ENCODE measurements around the gene ATAD2B. TPM values are rescaled to one million over a fixed set of nuclear protein-coding genes. Genes with fewer than 3 reads are reported as not detected.

Gene ATAD2B
- total and polyA plus RNA-seq, 4 donors, result 4.1 to 77.3 (median 17.0) TPM

DNA sequence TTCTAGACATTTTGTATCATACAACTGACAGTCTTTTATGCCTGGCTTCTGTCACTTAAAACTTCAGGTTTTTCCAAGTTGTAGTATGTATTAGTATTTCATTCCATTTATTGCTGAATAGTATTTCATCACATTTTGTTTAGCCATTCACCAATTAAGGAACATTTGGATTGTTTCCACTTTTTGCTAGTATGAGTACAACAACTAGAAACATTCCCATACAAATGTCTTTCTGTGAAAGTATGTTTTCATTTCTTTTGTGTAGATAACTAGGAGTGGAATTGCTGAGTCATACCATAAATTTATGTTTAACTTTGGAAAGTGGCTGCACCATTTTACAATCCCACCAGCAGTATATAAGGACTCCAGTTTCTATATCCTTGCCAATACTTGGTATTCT is 135.9 kb downstream of the ATAD2B start:
- Histone ChIP-seq H3K4me1 (ENCODE audit: control insufficient read depth in 5 of 5, insufficient read depth in 5 of 5, low read length in 5 of 5) (no peaks in the 10 kb centered on the region), H3K36me3 (ENCODE audit: control insufficient read depth in 4 of 4, insufficient read depth in 4 of 4, low read length in 4 of 4) (peaks cover 0 to 4% (median 4%) of the 10 kb centered on the region in 4 donors), H3K9ac (ENCODE audit: insufficient read depth in 1 of 2, low read length in 2 of 2) (no peak overlapping the region), H3K4me3 (no peak overlapping the region), H3K27me3 (ENCODE audit: control insufficient read depth in 3 of 3, insufficient read depth in 3 of 3, low read length in 2 of 3) (no peaks in the 10 kb centered on the region), H3K27ac (ENCODE audit: low read depth in 1 of 2, low read length in 1 of 2) (no peak overlapping the region), H3K9me3 (ENCODE audit: control insufficient read depth in 4 of 4, insufficient read depth in 3 of 4, low read length in 3 of 4) (no peaks in the 10 kb centered on the region)
- TF ChIP-seq, protein P1, sequence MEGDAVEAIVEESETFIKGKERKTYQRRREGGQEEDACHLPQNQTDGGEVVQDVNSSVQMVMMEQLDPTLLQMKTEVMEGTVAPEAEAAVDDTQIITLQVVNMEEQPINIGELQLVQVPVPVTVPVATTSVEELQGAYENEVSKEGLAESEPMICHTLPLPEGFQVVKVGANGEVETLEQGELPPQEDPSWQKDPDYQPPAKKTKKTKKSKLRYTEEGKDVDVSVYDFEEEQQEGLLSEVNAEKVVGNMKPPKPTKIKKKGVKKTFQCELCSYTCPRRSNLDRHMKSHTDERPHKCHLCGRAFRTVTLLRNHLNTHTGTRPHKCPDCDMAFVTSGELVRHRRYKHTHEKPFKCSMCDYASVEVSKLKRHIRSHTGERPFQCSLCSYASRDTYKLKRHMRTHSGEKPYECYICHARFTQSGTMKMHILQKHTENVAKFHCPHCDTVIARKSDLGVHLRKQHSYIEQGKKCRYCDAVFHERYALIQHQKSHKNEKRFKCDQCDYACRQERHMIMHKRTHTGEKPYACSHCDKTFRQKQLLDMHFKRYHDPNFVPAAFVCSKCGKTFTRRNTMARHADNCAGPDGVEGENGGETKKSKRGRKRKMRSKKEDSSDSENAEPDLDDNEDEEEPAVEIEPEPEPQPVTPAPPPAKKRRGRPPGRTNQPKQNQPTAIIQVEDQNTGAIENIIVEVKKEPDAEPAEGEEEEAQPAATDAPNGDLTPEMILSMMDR (IDR thresholded peaks at IDR 0.05; ENCODE audit: control extremely low read depth, extremely low read depth), result no peak
- ATAC-seq (ENCODE audit: insufficient read depth, low FRiP score) (no peak), DNase-seq (no peak)

DNA sequence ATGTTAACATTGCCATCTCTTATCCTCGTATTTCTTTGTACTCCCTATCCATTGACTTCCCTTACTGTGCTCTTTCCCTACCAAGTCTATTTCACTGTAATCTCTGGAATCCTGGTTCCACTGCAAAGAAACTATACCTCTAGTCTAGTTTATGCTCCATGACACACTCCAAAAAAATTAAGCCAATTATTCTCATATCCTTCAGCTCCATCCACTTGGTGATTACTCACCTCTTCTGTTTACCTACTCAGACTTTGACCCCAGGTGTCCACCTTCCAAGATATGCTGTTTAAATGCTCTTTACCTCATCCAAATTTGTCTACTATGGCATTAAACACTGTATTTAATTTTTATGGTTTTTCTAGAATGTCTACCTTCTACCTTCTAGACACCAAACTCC is 137.9 kb downstream of the ATAD2B start:
- peaks cover 4 to 7% (median 6%) of the 10 kb centered on the region in 4 donors for H3K36me3 ChIP-seq (ENCODE audit: control insufficient read depth in 4 of 4, insufficient read depth in 4 of 4, low read length in 4 of 4)
- no peaks in the 10 kb centered on the region for H3K4me1 ChIP-seq (ENCODE audit: control insufficient read depth in 5 of 5, insufficient read depth in 5 of 5, low read length in 5 of 5)
- no peak overlapping the region for H3K27ac ChIP-seq (ENCODE audit: low read depth in 1 of 2, low read length in 1 of 2)
- no peak overlapping the region for H3K4me3 ChIP-seq
- ATAC-seq (ENCODE audit: insufficient read depth, low FRiP score), result no peak
- WGBS, 2 donors, result 94 to 96% methylated on average over 1 of the region's 1 CpG
- no peak for DNase-seq
- H3K9ac ChIP-seq (ENCODE audit: insufficient read depth in 1 of 2, low read length in 2 of 2), result no peak overlapping the region
- no peaks in the 10 kb centered on the region for H3K9me3 ChIP-seq (ENCODE audit: control insufficient read depth in 4 of 4, insufficient read depth in 3 of 4, low read length in 3 of 4)
- H3K27me3 ChIP-seq (ENCODE audit: control insufficient read depth in 3 of 3, insufficient read depth in 3 of 3, low read length in 2 of 3), result no peaks in the 10 kb centered on the region
- TF ChIP-seq, protein P1 (IDR thresholded peaks at IDR 0.05; ENCODE audit: control extremely low read depth, extremely low read depth), result no peak

DNA sequence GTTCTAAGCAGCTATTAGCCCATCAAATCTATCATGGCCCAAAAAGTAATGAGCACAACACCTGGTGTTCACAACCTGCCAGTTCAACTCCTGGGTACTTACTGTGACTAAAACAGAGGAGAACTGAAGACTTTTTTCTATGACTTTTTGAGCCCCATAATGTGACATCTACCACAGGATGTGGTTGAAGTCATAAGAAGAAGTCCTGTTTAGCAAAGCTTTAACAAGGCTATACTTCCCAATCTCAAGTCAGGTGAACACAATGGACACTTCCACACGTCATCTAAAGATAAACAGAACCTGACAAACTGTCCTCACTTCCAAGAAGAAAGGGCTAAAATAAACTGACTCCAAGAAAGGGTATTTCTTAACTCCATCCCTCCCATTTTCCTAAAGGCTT is 138.8 kb downstream of the ATAD2B start:
- no peak overlapping the region for H3K9ac ChIP-seq (ENCODE audit: insufficient read depth in 1 of 2, low read length in 2 of 2)
- H3K4me3 ChIP-seq, result no peak overlapping the region
- 9 to 35% methylated on average over 1 of the region's 1 CpG for WGBS, 2 donors
- H3K4me1 ChIP-seq (ENCODE audit: control insufficient read depth in 5 of 5, insufficient read depth in 5 of 5, low read length in 5 of 5), result no peaks in the 10 kb centered on the region
- no peak for DNase-seq
- ATAC-seq (ENCODE audit: insufficient read depth, low FRiP score), result no peak
- no peaks in the 10 kb centered on the region for H3K9me3 ChIP-seq (ENCODE audit: control insufficient read depth in 4 of 4, insufficient read depth in 3 of 4, low read length in 3 of 4)
- H3K36me3 ChIP-seq (ENCODE audit: control insufficient read depth in 4 of 4, insufficient read depth in 4 of 4, low read length in 4 of 4), result peaks cover 4 to 7% (median 5%) of the 10 kb centered on the region in 4 donors
- H3K27ac ChIP-seq (ENCODE audit: low read depth in 1 of 2, low read length in 1 of 2), result no peak overlapping the region
- TF ChIP-seq, protein P1 (IDR thresholded peaks at IDR 0.05; ENCODE audit: control extremely low read depth, extremely low read depth), result no peak
- no peaks in the 10 kb centered on the region for H3K27me3 ChIP-seq (ENCODE audit: control insufficient read depth in 3 of 3, insufficient read depth in 3 of 3, low read length in 2 of 3)

DNA sequence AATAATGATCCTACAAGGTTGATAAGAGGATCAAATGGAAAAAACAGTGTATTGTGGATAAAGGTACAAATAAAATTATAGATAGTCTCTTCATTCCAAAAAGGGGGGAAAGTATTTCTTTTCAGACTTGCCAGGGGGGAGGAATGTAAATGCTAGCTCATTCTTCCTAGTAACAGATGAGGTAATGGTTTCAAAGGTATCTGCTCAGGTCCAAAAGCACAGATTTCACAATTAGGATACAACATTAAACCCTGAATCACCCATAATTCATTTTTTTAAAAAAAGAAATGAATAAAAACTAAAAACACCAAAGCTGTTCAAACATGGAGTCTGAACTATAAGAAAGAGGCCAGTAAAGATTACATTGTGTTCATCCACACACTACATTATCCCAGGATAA is 142.0 kb downstream of the ATAD2B start:
- no peak for DNase-seq
- TF ChIP-seq, protein P1 (IDR thresholded peaks at IDR 0.05; ENCODE audit: control extremely low read depth, extremely low read depth), result no peak
- no peaks in the 10 kb centered on the region for H3K4me1 ChIP-seq (ENCODE audit: control insufficient read depth in 5 of 5, insufficient read depth in 5 of 5, low read length in 5 of 5)
- H3K9ac ChIP-seq (ENCODE audit: insufficient read depth in 1 of 2, low read length in 2 of 2), result no peak overlapping the region
- no peak overlapping the region for H3K4me3 ChIP-seq
- peaks cover 4 to 7% (median 5%) of the 10 kb centered on the region in 4 donors for H3K36me3 ChIP-seq (ENCODE audit: control insufficient read depth in 4 of 4, insufficient read depth in 4 of 4, low read length in 4 of 4)
- H3K27ac ChIP-seq (ENCODE audit: low read depth in 1 of 2, low read length in 1 of 2), result no peak overlapping the region
- H3K27me3 ChIP-seq (ENCODE audit: control insufficient read depth in 3 of 3, insufficient read depth in 3 of 3, low read length in 2 of 3), result no peaks in the 10 kb centered on the region
- H3K9me3 ChIP-seq (ENCODE audit: control insufficient read depth in 4 of 4, insufficient read depth in 3 of 4, low read length in 3 of 4), result no peaks in the 10 kb centered on the region
- no peak for ATAC-seq (ENCODE audit: insufficient read depth, low FRiP score)
